GM21717 (cell line): ENCODE results near the gene ZNF518A.

ENCODE experiments used
- ATAC-seq: cut with Tn5 transposase; IDR thresholded peaks from one replicate; pipeline ENCODE4 v1.9.1; 2021; ENCODE audit warnings: mild to moderate bottlenecking, moderate library complexity; ENCODE audit not compliant: unreplicated experiment

The ZNF518A gene

DNA sequence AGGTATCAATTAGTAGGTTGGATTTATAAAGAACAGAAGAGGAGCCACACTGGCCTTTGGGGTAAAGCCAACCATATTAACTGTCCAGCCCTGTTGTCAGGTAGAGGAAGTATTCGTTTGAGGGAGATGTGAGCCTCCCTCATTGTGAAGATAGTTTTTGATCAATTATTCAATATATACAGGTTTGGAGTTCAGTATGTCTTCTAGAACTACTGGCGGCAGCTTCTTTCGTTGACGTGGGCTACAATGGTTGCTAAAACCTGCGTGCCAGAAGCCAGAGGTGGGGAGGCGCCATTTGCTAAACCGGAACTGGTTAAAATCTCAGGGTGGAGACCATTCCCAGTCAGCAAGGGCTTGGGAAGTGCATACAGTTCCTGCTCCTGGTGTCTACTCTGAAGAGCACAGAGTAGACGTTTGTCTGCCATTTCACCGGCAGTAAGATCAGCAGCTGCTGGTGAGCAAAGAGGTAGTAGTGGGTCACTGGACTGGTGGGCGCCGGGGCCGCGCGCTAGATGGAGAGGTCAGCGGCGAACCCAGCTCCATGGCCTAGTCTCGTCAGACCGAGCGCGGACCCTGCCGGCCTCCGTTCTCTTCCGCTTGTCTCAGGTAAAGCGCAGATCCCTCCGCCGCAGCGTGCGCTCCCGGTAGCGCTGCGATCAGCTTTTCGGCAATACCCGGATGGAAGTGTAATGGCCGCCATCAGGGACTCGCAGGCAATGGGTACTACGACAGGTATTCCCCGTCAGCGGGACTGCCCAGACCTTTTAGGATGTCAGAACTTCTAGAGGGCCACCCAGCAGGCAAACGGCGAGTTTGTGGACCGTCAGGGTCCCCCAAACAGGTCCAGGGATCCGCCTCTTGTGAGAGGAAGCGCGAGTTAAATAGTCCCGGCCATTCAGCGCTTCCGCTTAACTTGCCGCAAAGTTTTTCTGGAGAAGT, at the start of gene ZNF518A:
ZNF518A (plus strand) TSS at position 911 of the 939 bp plus-strand sequence. CDS start 26,026 bp downstream, outside the sequence.
- peak; percentile 76 for ATAC-seq

DNA sequence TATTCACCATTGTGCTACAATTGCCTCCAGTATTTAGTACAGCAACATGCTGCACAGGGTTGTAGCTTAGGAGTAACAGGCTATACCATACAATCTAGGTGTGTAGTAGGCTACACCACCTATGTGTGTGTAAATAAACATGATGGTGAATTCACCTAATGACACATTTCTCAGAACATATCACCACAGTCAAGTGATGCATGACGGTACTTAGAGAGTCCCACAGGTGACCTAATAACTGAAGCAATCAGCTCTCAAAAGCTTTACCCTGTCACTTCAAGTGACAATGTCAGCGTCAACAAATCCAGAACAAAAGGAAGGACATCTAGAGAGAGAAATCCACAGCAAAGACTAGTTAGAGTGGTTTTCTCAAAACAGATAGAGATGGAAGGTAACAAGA, 47.9 kb upstream of the ZNF518A start:
- no peak for ATAC-seq

DNA sequence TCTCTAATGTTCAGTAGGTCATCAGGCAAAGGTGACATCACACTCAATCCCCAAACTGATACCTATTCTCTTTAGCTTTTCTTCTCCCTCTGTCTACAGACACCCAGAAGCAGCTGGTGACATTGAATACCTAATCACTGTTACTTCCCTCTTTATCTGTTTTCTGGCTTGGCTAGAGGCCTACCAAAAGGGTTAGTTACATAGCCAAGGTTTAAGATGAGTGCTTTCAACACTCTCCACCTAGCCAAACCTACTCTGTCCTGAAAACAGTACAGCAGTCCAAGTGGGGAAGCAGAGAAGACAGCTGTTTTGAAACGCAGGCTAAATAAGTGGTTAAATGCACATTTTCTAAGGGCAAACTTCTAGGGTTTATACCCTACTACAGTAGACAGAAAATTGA, 47.3 kb upstream of the ZNF518A start:
- no peak for ATAC-seq

GRCh38 chr10:96089116-96089515, 41.0 kb upstream of the ZNF518A start:
- no peak for ATAC-seq

GRCh38 chr10:96089670-96090462, 40.2 kb upstream of the ZNF518A start:
- peak; percentile 92 for ATAC-seq

DNA sequence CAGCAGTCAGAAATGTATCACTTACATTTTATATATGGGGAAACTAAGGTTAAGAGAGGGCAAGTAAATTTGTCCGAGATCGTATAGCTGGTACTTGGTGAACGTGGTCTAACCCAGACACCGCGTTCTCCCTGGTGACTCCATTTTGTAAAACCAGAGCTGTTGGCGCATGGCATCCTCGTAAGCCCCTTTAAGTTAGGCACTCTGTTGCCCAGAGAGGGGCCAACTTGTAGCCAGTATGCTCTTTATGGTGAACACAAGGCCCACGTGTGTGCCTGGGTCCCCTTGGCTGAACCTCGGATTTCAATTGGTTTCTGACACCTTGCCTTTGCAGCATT, 39.7 kb upstream of the ZNF518A start:
- no peak for ATAC-seq

GRCh38 chr10:96092999-96093767, 36.9 kb upstream of the ZNF518A start:
- ATAC-seq: no peak

- no peak for ATAC-seq
These were observed 36.1 kb upstream of the ZNF518A start for GRCh38 chr10:96093948-96094347.

- no peak for ATAC-seq
These were observed 33.1 kb upstream of the ZNF518A start for GRCh38 chr10:96096958-96097357.

DNA sequence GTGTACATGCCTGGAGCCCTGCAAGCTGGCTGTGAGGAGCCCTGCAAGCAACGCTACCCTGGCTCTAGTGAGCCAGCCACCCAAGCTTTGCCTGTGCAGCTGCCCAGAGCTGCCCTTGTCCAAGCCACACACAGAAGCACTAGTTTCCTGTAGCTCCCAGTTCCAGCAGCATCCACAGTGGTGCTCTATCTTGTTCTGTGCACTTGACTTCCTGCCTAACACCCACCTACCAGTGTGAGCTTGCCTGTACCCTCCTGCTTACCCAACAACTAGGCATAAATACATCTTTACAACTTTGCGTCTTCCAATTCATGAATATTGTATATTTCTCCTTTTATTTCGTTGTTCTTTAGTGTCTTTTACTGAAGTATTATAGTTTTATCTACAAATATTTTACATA, 32.2 kb upstream of the ZNF518A start:
- ATAC-seq: no peak

- ATAC-seq: no peak
These were observed 22.5 kb upstream of the ZNF518A start for GRCh38 chr10:96107623-96108038.

DNA sequence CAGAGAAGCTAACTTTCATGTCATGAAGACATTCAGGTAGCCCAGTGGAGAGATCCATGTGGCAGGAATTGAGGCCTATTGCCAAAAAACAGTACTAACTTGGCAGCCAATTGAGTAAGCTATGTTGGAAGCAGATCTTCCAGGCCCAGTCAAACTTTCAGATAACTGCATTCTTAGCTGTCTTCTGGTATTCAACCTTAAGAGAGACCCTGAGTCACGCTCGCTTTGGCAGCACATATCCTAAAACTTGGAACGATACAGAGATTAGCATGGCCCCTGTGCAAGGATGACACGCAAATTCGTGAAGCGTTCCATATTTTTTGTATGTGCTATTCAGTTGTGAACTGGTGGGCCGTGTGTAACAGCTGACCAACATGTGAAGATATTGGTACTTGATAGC, 17.6 kb upstream of the ZNF518A start:
- ATAC-seq: no peak

DNA sequence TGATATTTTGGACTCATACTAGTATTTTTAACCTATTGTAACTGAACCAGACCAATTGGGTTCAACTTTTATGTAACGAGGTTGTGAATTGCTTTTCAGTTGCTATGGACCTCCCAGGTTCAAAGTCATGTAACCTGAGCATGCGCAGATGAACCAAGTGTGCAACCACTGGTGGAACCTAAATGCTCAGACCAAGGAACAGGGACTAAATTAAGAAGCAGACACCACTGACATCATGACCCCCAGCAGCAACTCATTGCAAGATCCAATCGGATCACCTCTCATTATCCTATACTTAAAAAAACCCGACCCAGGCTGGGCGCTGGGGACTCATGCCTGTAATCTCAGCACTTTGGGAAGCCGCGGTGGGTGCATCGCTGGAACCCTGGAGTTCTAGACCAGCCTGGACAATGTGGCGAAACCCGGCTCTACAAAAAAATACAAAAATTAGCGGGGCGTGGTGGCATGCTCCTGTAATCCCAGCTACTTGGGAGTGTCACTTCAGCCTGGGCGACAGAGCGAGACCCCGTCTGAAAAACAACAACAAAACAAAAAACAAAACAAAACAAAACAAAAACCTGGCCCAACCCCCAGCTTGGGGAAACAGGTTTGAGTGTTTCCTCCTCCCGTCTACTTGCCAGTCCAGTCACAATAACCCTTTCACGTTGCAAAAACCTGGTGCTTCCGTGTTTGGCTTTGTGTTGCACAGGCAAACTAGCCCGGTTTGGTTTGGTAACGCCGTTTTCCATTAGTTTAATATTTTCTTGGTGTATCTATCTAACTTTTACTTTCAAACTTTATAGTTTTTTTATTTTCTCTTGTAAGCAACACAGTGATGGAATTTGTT, 11.3 kb upstream of the ZNF518A start:
- ATAC-seq: no peak

- no peak for ATAC-seq
These were observed 7.3 kb upstream of the ZNF518A start for GRCh38 chr10:96122824-96123223.

- ATAC-seq: no peak
These were observed 5.6 kb upstream of the ZNF518A start for GRCh38 chr10:96124230-96125141.

- ATAC-seq: no peak
These were observed 5.0 kb upstream of the ZNF518A start for GRCh38 chr10:96125142-96125515.

DNA sequence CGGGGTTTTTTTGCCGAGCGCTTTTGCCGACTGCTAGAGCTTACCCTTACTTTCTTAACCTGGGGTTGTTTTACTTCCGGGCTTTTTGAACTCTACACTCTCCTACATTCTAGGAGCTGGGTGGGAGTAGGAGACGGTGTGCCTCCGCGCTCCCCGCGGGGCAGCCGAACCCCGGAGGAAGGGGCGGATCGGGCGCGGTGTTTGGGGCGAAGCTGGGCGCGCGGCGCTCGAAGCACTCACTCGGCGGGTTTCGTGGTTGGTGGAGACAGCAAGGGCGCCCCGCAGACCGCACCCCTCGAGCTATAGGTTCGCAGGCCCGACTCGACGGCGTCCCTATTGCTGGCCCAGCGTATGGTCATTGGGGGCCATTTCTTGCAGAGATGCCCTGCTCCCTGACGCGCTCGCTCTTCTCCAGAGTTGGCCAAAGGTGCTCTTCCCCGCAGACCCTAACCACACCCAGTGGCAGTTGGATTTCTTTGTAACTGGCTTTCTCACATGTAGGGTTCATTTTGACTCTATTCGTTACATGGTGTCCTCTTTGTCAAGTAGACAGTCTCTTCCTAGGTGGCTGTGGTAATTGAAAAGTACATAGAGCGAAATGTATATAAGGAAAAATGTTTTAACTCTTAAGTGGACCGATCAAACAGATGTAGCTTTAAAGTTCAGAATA, 364 bp downstream of the ZNF518A start:
- peak; percentile 51 for ATAC-seq

DNA sequence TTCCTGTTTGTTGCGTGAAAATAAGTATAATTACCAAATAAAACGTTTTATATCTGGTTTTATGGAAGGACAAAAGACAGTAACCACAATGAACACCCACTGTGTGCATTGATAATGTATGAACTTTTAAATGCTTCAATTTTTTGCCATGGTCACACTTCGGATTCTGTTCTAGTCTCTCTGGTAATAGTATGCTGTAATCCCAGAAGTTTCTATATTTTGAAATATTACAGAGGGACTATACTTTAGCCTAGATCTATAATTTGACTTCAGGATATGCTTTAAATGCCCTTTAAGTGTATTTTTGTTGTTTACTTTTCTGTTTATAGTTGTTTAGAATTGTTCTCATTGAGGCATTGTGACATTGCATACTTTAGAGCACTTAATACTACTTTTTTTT, 1.5 kb downstream of the ZNF518A start:
- ATAC-seq: no peak

DNA sequence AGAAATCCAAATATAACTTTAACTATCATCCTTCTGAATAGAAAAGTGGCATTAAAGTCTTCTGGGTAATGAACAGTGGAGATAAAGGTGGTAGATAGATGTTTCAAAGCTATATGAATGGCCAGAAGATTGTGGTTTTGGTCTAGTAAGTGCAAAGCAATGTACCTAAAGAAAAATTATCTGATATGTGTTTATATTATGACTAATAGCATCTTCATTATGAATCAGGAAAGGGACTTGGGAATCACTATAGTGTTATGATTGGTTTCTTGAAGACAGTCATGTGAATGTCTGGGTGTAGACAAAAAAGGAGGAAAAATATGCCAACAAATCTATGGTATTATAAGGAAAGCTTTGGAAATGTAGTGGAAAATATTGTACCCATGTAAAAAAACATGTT, 3.0 kb downstream of the ZNF518A start:
- ATAC-seq: no peak
